ENCODE data around the gene MEN1. TPM values are rescaled to one million over a fixed set of nuclear protein-coding genes. Genes with fewer than 3 reads are reported as not detected.

The MEN1 gene
- total and polyA plus RNA-seq, 10 donors = 17.8 to 33.6 (median 27.2) TPM

DNA sequence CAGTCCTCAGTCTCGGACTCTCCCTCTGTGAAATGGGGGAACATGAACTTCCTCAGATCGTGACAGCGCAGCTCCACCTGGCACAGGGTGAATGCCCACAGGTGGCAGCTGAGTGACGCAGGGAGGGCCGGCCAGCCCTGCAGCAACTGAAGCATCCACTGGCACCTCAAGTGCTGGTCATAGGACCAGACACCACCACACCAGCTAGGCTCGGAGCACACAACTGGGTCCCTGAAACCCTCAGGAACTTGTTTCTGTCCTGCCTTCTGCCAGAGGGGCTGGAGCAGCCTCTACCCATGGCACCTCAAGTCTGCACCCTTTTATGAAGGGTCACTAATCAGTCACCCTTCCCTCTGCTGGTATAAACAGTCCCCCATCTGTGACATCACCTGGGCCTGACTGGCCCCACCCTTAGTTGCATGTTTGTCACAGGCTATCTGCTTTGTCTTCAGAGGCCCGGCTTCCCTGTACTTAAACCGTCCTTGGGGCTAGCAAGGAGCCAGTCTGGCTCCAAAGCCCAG is 41.5 kb upstream of the MEN1 start:
- Histone ChIP-seq H3K36me3 (peaks cover 0 to 57% (median 39%) of the 10 kb centered on the region in 6 donors), H3K4me1 (peaks cover 89 to 100% (median 100%) of the 10 kb centered on the region in 6 donors), H3K27me3 (replicated peaks in 1 of 7) (no peaks in the 10 kb centered on the region), H3K4me3 (peak overlapping the region in 2 of 8 donors; percentile 6 to 46), H3K27ac (peak overlapping the region; percentile 72 to 98 (median 92)), H3K9me3 (no peaks in the 10 kb centered on the region)
- TF ChIP-seq, protein P1, sequence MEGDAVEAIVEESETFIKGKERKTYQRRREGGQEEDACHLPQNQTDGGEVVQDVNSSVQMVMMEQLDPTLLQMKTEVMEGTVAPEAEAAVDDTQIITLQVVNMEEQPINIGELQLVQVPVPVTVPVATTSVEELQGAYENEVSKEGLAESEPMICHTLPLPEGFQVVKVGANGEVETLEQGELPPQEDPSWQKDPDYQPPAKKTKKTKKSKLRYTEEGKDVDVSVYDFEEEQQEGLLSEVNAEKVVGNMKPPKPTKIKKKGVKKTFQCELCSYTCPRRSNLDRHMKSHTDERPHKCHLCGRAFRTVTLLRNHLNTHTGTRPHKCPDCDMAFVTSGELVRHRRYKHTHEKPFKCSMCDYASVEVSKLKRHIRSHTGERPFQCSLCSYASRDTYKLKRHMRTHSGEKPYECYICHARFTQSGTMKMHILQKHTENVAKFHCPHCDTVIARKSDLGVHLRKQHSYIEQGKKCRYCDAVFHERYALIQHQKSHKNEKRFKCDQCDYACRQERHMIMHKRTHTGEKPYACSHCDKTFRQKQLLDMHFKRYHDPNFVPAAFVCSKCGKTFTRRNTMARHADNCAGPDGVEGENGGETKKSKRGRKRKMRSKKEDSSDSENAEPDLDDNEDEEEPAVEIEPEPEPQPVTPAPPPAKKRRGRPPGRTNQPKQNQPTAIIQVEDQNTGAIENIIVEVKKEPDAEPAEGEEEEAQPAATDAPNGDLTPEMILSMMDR (IDR thresholded peaks at IDR 0.05 in 8 of 11, conservative IDR thresholded peaks at IDR 0.05 in 3 of 11) = no peak
- TF ChIP-seq POLR2A (IDR thresholded peaks at IDR 0.05) (peak in 1 of 3 donors; percentile 17), POLR2AphosphoS5 (IDR thresholded peaks at IDR 0.05) (peak; percentile 50 to 79 (median 56))
- WGBS, 5 donors = 43 to 68% (median 67%) methylated on average over 5 to 8 of the region's 8 CpGs
- intact Hi-C loops (cut with DNase I; ENCODE audit: low total_unique reads) = no loop called here
- no peak for DNase-seq

DNA sequence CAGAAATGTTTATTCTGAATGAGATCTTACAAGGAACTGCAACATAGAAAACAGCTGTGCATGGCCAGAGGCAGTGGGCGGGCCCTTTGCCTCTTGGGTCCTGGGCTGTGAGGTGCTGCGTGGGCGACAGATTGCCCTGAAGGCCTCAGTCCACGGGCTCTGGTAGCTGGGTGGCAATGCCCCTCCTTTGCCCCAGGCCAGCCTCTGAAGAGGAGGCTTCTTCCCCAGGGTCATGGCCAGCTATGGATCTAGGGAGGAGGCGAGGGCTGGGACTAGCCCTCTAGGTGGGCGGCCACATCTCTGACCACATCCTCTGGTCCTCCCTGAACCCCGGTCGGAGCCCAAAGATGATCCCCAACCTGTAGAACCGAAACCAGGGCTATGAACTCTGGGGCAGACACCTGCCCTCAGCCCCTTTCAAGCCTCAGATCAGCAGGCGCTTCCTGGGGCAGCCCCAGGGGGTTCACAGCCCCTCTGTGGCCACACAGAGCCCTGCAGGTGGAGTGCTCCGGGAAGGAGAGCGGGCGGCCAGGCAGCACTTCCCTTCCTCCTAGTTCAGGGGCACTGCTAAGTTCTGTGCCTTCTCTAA is 40.7 kb upstream of the MEN1 start:
- H3K4me1 ChIP-seq = peaks cover 81 to 98% (median 95%) of the 10 kb centered on the region in 6 donors
- peaks cover 0 to 49% (median 32%) of the 10 kb centered on the region in 6 donors for H3K36me3 ChIP-seq
- WGBS, 5 donors = 28 to 55% (median 35%) methylated on average over 7 to 13 of the region's 13 CpGs
- peak overlapping the region; percentile 70 to 98 (median 92) for H3K27ac ChIP-seq
- DNase-seq = peak; percentile 94
- H3K4me3 ChIP-seq = peak overlapping the region in 3 of 8 donors; percentile 2 to 46 (median 6)
- H3K27me3 ChIP-seq (replicated peaks in 1 of 7) = no peaks in the 10 kb centered on the region
- intact Hi-C loops (cut with DNase I; ENCODE audit: low total_unique reads) = no loop called here
- no peaks in the 10 kb centered on the region for H3K9me3 ChIP-seq
- TF ChIP-seq, protein P1 (IDR thresholded peaks at IDR 0.05 in 8 of 11, conservative IDR thresholded peaks at IDR 0.05 in 3 of 11) = peak in 8 of 11 experiments; percentile 25 to 56 (median 42)
- no peak for TF ChIP-seq POLR2A (IDR thresholded peaks at IDR 0.05)
- TF ChIP-seq POLR2AphosphoS5 (IDR thresholded peaks at IDR 0.05) = peak in 2 of 3 donors; percentile 77 to 80

- peaks cover 70 to 96% (median 87%) of the 10 kb centered on the region in 6 donors for H3K4me1 ChIP-seq
- WGBS, 5 donors = 84 to 90% (median 86%) methylated on average over 17 to 19 of the region's 19 CpGs
- DNase-seq = no peak
- intact Hi-C loops (cut with DNase I; ENCODE audit: low total_unique reads) = loop anchor here (10.0 kb wide), 1 partner anchor 65 kb away; no protein-coding TSS in a partner anchor
- H3K36me3 ChIP-seq = peaks cover 0 to 36% (median 22%) of the 10 kb centered on the region in 6 donors
- TF ChIP-seq, protein P1 (IDR thresholded peaks at IDR 0.05 in 8 of 11, conservative IDR thresholded peaks at IDR 0.05 in 3 of 11) = no peak
- TF ChIP-seq POLR2A (IDR thresholded peaks at IDR 0.05) (no peak), POLR2AphosphoS5 (IDR thresholded peaks at IDR 0.05) (peak; percentile 30 to 66 (median 44))
- H3K27me3 ChIP-seq (replicated peaks in 1 of 7) = no peaks in the 10 kb centered on the region
- H3K4me3 ChIP-seq = no peak overlapping the region
- H3K27ac ChIP-seq = peak overlapping the region in 6 of 8 donors; percentile 90 to 98 (median 94)
- H3K9me3 ChIP-seq = no peaks in the 10 kb centered on the region
These were observed 39.4 kb upstream of the MEN1 start for GRCh38 chr11:64849598-64850356.

All from spleen (tissue), 11 donors.